GM18861 (cell line): ENCODE measurements around the gene PREX1.
"Not testable (repeated sequence)": the region's sequence is repeated elsewhere in the genome, so short reads cannot be mapped to it uniquely, and the experiment has no call there.

Experiments used
- ATAC-seq: cut with Tn5 transposase; IDR thresholded peaks from one replicate; pipeline ENCODE4 v1.9.1; 2021; ENCODE audit not compliant: unreplicated experiment

The PREX1 gene

DNA sequence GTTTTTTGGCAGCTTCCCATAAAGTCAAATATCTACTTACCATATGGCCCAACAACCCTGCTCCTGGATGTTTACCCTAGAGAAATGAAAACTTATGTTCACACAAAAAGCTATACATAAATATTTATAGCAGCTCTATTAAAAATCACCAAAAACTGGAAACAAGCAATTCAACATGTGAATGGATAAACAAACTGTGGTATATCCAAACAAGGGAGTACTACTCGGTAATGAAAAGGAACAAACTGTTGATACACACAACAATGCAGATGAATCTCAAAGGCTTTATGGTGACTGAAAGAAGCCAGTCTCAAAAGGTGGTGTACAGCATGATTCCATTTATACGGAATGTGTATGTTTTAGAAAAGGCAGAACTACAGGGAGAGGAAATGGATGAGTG, 48.4 kb downstream of the PREX1 start:
- ATAC-seq, result no peak

DNA sequence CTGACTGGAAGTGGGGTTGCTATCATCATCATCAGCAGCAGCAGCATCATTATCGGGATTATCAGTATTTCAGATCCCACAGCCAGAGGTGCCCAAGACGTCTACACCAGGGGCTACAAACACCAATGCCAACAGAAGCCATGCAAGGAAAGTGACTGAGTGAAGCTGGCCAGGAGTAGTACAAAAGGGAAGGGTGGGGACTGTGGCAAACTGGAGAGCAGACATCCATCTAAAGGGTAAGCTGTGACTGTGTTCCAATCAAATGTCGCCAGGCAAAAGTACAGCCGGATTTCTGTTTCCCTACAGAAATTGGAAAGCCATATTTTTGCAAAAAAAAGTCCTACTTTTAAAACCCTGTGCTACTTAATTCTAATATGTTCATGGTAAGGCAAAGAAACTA, 50.0 kb downstream of the PREX1 start:
- ATAC-seq, result no peak

DNA sequence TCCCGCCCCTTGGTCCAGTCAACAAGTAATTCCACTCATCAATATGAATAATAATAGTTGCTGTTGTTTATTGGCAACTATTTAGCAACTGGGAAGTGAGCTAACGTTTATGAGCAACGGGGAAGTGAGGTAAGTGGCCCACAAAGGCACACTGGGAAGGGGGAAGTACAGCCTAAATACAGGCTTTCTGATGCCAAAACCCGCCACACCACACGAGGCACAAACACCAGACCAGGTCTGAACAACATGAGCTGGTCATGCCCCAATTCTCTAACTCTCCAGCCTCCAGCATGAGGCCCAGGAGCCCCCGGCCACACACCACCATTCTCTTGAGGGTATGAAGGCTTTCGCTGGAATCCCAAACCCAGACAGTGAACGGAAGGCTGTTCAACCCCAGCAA, 50.8 kb downstream of the PREX1 start:
- ATAC-seq, result no peak

DNA sequence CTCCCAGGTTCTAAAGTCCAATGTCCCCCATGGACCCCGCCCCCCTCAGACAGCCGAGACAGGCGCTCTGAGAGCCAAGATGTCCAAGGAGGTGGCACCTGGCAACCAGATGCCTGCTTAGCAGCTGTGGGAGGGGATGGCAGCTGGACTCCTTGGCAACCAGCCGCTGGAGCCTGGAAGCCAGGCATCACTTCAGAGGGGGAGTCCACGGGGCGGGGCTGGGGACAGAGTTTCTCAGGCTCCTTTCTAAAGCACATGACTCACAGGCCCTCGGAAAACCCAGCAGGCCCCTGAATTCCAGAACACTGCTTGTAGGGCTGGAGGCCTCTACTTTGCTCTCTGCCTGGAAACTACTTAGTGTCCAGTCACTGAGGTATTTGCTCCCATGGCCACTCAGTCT, 51.5 kb downstream of the PREX1 start:
- no peak for ATAC-seq

DNA sequence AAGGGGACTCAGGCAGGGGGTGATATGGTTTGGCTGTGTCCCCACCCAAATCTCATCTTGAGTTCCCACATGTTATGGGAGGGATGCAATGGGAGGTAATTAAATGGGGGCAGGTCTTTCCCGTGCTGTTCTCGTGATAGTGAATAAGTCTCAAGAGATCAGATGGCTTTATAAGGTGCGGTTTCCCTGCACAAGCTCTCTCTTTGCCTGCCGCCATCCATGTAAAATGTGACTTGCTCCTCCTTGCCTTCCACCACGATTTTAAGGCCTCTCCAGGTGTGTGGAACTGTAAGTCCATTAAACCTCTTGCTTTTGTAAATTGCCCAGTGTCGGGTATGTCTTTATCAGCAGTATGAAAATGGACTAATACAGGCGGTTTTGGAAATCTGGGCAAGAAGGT, 52.3 kb downstream of the PREX1 start:
- not testable (repeated sequence) for ATAC-seq

DNA sequence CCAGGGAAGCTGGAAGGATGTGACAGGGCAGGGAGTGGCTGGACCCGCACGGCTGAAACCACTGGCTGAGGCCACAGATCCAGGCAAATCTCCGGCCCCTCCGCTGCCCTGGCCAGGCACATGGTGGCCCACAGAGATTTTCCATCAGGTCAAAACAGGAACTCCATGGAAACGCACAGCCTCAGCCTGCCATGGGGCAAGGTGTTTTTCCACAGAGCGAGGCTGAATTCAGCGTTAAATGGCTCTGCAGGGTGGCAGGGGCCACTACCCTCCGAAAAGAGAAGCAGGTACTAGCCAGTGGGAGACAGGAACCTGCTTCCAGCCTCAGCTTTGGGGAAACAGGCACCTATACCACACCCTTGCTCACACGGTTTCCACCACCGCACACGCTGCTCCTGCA, 53.1 kb downstream of the PREX1 start:
- ATAC-seq, result no peak

DNA sequence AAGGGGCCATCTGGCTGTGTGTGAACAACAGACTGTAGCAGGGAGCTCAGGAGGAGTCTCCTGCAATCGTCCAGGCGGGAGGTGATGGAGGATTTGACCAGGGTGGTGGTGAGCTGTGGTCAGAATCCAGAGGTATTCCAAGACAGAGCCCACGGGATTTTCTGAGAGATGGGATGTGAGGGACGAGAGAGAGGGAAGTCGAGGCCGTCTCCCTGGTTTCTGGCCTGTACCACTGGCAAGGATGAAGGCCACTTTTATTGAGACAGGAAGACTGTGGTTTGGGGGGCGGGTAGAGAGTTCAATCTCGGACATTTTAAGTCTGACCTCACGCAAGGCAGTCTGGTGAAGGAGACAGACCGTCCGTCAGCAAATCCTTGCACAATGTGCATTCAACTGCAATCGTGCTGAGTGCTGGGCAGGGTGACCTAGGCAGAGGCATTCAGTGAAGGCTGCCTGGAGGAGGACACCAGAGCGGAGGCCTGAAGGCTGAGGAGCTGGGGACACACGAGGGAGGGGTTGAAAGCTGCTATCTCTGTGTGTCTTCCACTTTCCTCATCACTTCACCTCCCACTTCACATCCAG, 53.9 kb downstream of the PREX1 start:
- ATAC-seq, result no peak

DNA sequence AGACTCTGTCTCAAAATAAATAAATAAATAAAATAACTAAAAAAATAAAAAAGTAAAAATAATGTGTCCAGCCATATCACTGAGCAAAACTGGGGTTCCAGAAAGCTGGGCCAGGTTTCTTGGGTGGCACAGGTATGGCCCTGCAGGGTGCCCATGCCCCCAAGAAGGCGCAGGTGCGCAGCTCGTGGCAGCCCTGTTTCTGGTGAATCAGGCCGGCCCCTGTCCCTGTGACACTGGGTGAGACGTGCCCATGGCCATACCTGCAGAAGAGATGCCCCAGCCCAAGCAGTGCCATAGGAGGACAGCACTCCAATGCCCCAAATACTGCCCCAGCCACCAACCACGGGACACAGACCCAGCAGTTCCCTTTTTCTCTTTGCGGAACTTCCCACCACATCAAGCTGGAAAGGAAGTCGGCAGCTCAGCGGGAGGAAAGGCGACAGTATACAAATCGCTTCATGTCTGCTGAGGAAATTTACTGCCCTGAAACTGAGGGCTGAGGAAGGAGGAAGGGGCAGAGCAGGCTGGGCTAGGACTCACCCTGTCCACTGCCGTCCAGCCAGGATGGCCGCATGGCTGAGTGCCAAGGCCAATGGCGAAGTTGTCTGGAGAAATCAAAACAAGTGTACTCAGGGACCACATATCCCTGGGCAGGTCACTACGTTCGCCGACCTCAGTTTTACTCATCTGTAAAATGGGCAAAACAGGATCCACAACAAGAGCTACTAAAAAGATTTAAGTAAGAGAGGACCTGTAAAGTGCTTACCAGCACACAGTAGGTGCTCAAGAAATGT, 55.4 kb downstream of the PREX1 start:
- no peak for ATAC-seq

DNA sequence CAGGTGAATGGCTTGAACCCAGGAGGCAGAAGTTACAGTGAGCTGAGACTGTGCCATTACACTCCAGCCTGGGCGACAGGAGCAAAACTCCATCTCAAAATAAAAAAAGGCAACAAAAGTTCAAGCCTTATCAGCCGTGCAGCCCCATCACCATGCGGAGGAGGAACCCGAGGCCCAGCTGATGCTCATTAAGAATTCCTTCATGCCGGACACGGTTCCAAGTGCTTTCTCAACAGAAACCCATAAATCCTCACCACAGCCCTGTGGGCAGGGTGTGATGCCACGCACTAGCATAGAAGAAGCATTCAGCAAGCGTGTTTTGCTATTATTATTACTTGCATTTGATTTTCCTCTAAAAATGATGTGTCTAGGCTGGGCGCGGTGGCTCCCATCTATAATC, 56.3 kb downstream of the PREX1 start:
- ATAC-seq, result no peak

DNA sequence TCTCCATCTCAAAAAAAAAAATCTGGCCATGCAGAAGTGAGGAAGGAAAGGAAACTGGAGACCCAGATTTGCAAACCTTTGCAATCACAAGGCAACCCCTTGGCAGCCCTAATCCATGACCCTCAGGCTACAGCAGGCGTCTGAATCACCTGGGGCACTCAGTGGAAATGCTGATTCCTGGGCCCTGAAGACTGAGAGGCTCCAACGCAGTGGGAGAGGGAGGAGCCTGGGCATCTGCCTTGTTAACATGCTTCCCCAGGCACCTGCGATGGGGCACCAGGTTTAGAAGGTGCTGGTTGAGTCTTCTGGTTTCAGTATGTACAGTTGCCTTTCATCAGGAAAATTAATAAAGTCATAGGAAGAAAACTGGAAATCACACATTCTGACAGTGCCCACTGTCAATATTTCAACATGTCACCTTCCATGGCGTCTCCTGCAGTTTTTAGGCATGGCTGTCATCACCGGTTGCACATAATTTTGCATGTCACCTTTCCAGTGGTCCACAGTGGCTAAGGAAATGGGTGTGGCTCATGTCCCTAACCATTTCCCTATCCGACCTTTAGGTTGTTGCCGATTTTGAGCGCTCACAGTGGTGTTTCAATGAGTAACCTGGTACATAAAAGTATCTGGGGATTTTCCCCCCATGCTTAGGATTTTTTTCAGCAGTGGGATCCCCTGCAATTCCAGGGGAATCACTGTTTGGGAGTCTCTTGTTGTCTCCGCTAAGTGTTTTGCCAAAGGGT, 56.9 kb downstream of the PREX1 start:
- no peak for ATAC-seq

DNA sequence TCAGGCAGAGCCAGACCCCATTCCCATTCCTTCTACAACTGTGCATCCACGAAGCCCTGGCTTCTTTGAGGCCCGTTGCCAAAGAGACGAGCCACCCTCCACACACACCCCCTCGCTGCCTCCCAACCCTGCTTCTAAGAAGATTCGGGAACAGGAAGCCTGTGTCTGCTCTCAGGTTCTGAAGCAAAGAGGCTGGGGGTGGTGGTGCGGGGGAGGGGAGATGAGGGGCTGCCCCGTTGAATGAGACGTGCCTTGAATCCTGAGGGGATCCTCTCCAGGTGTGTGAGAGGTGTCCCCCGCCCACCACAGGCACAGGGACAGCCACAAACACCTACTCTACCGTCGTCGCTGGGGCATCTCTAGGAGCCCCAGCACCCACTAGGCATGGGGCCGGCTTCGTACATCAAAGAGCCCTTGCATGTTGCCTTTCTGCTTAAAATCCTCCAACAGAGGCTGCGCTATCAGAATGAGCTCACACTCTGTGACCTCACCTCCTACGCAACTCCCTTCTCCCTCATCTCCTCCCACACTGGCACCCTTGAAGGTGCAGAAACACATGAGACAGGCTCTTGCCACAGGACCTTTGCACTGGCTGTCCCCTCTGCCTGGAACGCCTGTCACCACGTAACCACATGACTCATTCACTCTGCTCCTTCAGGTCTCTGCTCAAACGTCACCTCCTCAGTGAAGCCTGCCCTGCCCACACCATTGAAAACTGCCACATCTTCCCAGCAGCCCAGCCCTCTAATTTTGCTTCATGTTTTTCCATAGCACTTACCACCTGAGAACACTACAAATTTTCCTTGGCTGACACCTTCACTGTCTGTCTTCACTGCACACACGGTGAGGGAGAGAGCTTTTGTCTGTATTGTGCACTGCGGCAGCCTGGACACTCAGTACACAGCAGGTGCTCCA, 58.5 kb downstream of the PREX1 start:
- ATAC-seq, result no peak

DNA sequence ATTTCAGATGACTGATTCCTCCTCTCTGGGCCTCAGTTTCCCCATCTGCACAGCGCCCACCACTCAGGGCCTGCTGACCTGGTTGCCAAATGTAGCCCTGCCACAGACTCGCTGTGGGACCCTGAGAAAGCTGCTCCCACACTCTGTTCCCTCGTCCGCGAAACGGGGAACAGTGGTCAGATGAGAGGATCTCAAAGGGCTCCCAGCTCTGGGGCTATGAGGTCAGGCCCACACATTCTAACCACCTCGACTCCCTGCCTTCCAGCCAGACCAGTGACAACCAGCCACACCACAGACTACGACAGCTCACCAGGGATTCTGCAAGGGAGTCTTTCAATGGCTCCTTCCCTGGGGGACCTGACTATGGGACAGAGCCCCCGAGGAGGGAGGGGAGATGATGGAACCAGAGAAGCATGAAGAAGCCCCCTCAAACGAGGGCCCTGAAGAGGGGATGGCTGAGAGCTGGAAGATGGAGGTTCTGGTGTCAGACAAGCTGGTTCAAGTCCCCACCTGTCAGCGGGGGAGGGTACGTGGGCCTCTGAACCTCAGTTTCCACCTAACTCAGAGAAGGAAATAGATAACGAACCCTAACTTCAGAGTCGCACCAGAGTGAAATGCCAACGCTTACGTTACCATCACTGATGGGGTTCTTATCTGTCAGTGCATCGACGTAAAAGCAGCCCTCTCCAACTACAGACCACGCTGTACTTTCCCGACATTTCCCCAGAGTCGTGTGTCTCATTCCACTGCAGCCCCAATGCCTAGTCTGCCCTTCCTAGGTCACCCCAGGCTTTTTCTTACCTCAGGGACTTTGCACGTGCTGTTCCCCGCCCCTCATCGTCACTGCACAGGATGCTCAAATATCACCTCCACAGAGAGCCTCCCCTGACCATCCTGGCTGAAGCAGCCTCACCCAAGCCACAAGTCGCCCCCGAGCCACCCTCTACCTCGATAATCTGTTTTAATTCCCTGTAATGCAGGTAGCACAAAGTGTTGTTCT, 60.5 kb downstream of the PREX1 start:
- no peak for ATAC-seq

DNA sequence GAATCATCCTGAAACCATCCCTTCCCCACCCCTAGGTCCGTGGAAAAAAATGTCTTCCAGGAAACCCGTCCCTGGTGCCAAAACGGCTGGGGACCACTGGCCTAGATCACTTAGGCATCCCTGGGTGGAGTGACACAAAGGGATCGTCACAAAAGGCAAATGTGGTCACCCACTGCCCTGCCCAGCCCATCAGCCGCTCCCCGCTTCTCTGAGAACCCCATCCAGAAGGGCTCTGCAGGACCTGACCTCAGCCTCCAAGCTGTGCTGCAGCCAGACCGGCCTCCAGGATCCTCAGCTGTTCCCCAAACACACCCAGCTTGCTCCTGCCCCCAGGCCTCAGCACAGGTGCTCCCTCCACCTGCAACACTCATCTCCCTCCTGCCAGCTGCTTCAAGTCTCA, 61.6 kb downstream of the PREX1 start:
- ATAC-seq, result no peak

DNA sequence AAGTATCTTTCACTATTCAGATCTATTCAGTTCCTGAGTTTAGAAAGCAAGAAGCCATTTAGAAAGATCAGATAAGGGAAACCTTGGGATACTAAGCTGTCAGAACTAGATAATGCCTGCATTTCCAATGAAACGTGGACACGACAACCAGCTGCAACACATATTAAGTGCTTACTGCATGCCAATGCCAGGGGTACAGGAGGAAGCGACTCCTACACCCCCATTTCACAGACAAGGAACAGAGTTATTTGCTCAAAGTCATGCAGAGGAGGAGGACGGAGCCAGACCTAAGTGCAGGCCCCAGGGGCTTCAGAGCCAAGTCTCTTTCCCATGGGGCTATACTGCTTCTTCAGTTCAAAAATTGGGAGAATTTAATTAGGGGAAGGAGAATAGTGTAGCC, 62.4 kb downstream of the PREX1 start:
- no peak for ATAC-seq

DNA sequence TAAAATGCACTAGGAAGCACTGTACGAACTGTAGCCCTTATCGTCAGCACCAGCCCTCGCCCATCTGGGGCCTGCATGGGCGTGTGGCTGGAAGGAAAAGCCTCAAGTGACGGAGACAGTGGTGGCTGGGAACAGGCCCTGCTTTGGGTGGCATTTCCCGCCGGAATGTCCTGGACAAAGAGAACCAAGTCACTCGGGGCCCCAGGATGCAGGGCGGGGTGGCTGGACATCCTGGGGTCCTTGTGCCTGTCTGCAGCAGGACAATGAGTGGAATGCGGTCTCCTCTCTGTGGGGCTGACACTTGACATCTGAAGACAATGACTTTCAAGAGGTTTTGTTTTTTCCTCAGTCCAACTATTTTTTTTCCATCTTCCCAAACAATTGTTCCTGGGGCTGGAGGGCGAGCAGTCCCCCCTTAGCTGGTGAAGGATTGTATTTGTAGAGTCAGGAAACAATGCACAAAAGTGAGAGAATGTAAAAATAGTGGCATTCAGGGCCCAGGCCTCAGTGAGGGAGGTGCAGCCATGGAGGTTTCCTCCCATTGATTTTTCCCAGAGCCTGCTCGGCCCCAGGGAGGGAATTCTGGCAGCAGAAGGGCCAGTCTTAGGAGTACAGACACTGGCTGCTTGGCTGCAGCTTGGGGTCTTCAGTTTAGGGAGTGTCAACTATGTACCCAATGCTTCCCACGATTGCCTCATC, 64.4 kb downstream of the PREX1 start:
- no peak for ATAC-seq

DNA sequence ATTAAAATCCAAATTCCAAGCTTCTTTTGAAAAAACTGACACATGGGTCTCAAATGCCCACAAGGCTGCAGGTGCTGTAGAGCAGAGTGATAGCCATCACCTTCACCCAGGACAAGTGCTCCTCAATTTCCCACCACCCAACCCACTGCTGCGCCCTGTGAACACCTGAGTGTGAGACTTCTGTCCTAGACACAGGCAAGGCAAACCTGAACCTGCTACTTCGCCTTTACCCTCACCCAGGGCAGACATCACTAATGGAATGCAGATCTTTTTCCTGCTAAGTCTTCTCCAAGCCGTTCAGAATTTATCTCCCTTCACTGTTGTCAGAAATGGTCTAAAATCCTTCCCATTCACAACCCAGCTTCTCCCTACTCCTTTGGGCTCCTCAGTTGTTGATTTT, 65.9 kb downstream of the PREX1 start:
- ATAC-seq, result no peak

DNA sequence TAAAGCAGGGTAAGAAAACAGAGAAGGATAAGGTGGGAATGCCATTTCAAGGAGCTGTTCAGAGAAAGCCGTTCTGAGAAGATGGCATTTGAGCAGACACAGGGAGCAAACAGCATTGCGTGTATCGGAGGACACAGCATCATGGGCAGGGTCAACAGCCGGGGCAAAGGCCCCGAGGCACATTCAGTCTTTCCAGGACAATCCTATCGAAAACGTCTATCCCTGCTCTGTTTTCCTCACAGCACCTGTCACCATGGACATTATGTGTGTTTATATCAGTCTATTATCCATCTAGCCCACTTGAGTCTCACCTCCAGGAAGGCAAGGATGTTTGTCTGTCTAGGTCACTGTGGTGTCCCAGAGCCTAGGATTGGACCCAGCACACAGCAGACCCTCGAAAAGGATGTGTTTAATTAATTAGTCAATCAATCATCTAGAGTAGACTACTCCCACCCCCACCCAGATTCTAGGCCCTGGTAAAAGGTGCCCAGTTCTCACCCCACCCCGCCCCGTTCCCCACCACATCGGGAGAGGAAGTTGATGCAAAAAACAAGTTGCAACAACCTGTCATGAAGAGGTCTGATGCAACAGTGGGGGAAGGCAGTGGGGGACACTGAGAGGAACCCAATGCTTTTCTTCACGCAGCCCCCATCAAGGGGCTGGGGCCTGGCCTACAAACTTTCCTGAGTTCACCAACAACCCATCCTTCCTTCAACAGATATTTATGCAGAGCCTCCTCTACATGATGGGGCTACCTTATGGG, 66.6 kb downstream of the PREX1 start:
- ATAC-seq, result no peak

DNA sequence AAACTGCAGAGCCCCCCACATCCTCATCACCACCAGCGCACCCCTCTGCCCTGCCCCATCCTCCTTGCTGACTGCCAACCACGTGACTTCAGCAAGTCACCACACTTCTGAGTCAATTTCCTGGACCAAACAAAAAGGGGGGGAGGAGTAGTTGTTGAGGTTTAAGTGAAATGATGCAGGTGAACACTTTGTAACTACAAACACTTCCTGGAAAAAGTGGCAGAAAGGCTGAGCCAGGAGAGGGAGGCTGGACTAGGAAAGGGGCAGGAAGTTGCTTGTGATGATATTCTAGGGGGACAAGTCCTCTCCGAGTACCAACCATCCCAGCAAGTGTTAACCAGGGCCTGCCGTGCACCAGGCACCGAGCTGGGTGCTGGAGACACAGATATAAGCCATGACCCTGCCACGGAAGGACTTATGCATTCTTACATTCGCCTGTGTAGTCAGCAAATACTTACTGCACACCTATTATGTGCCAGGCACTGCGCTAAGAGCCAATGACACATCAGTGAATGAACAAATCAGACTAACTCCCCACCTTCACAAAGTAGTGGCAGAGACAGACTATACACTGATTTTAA, 67.3 kb downstream of the PREX1 start:
- ATAC-seq, result no peak
